OCI-LY3 (cell line): ENCODE measurements around the gene SCP2D1.

ENCODE experiments used
- H2AFZ ChIP-seq: fragments of 200-600, 300-600 bp; shearing (Covaris generic); 2 replicates; pipeline ENCODE4 v1.6.0; 2014; ENCODE audit warnings: antibody characterized with exemption, low read depth, low read length
- H3K27ac ChIP-seq: fragments of 200-600, 300-600 bp; sonication (generic); 2 replicates; pipeline ENCODE4 v1.5.1; 2014; ENCODE audit warnings: mild to moderate bottlenecking, low read length, moderate library complexity, mixed read lengths
- H3K27me3 ChIP-seq: fragments of 200-600, 300-600 bp; sonication (generic); 2 replicates; pipeline ENCODE4 v1.6.1; 2014; ENCODE audit warnings: low read depth, low read length, mixed read lengths
- H3K36me3 ChIP-seq: fragments of 200-600, 300-600 bp; sonication (generic); replicated peaks from 2 replicates; pipeline ENCODE3; 2014; ENCODE audit warnings: low read depth, low read length, mixed read lengths
- H3K4me1 ChIP-seq: fragments of 300-600, 200-600 bp; sonication (generic); 2 replicates; pipeline ENCODE4 v1.6.1; 2014; ENCODE audit warnings: low read length, mixed read lengths
- H3K4me2 ChIP-seq: fragments of 200-600, 300-600 bp; sonication (generic); 2 replicates; pipeline ENCODE4 v1.6.1; 2014; ENCODE audit warnings: low read length, mixed read lengths
- H3K4me3 ChIP-seq: fragments of 300-600, 200-600 bp; sonication (generic); 2 replicates; pipeline ENCODE4 v1.5.1; 2014; ENCODE audit warnings: antibody characterized with exemption, mild to moderate bottlenecking, low read length, moderate library complexity
- H3K79me2 ChIP-seq: fragments of 300-600, 200-600 bp; shearing (Covaris generic); 2 replicates; pipeline ENCODE4 v1.6.1; 2014; ENCODE audit warnings: mild to moderate bottlenecking, low read length, mixed read lengths
- H3K9ac ChIP-seq: fragments of 300-600, 200-600 bp; shearing (Covaris generic); 2 replicates; pipeline ENCODE4 v1.6.0; 2014; ENCODE audit warnings: mild to moderate bottlenecking, low read length, moderate library complexity
- H3K9me3 ChIP-seq: fragments of 200-600, 300-600 bp; shearing (Covaris generic); 2 replicates; pipeline ENCODE4 v1.6.1; 2014; ENCODE audit warnings: low read length, mixed read lengths; ENCODE audit not compliant: insufficient read depth
- H4K20me1 ChIP-seq: fragments of 200-600, 300-600 bp; sonication (generic); 2 replicates; pipeline ENCODE4 v1.6.1; 2016; ENCODE audit warnings: low read length, mixed read lengths; ENCODE audit not compliant: insufficient read depth
- CTCF ChIP-seq: fragments of 200-600, 300-600 bp; sonication (generic); IDR thresholded peaks from 2 replicates; pipeline ENCODE4 v1.5.1; 2014; ENCODE audit warnings: antibody characterized with exemption, low read length, low read depth
- EZH2phosphoT487 ChIP-seq: fragments of 200-600 bp; shearing (Covaris generic); IDR thresholded peaks from 2 replicates; pipeline ENCODE4 v1.6.1; 2018; ENCODE audit warnings: antibody characterized with exemption, mixed run types, low read depth

Gene SCP2D1

GRCh38 chr20:18813483-18813882 lies at the start of gene SCP2D1:
TSS of gene SCP2D1 (plus strand) at chr20:18813783. CDS start at chr20:18813816, 33 bp downstream.
- no peak within 1 kb of the TSS for H3K9ac ChIP-seq
- no peaks in the 10 kb centered on the region for H3K36me3 ChIP-seq
- H3K4me3 ChIP-seq = no peak within 1 kb of the TSS
- no peaks in the 10 kb centered on the region for H4K20me1 ChIP-seq
- peaks cover 12% of the 10 kb centered on the region for H3K4me1 ChIP-seq
- no peak within 1 kb of the TSS for H3K4me2 ChIP-seq
- TF ChIP-seq EZH2phosphoT487 (no peak), CTCF (no peak)
- no peak within 1 kb of the TSS for H3K27ac ChIP-seq
- no peaks in the 10 kb centered on the region for H3K9me3 ChIP-seq
- H3K79me2 ChIP-seq = no peaks in the 10 kb centered on the region
- H2AFZ ChIP-seq = no peak within 1 kb of the TSS
- H3K27me3 ChIP-seq = no peaks in the 10 kb centered on the region

DNA sequence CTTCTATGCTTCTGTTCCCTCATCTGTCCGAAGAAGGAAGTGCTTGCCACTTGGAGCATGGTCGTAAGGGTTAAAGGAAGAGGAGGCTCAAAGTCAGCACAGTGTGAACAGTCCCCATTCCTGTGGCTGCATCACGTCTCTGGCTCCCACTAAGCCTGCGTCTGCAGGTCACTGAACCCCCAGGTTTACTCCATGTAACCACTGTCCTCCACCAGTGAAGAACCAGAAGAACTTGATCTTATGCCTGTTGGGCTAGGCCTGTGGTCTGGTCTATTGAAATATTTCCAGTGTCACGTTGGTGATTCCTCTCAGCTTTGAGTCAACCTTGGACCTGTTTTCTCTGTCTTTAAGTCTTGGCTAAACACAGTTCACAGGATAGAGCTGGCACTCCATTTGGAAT lies 45.9 kb upstream of the SCP2D1 start:
- H3K4me2 ChIP-seq = no peak overlapping the region
- no peaks in the 10 kb centered on the region for H3K79me2 ChIP-seq
- no peaks in the 10 kb centered on the region for H3K9me3 ChIP-seq
- no peak overlapping the region for H3K9ac ChIP-seq
- no peak overlapping the region for H3K4me3 ChIP-seq
- H3K36me3 ChIP-seq = peaks cover 3% of the 10 kb centered on the region
- H3K4me1 ChIP-seq = no peaks in the 10 kb centered on the region
- no peak overlapping the region for H3K27ac ChIP-seq
- TF ChIP-seq CTCF (no peak), EZH2phosphoT487 (no peak)
- no peaks in the 10 kb centered on the region for H4K20me1 ChIP-seq
- no peak overlapping the region for H2AFZ ChIP-seq
- H3K27me3 ChIP-seq = no peaks in the 10 kb centered on the region

- Histone ChIP-seq H3K4me2 (no peak overlapping the region), H3K36me3 (no peaks in the 10 kb centered on the region), H2AFZ (no peak overlapping the region), H3K9me3 (no peaks in the 10 kb centered on the region), H3K27ac (no peak overlapping the region), H3K4me1 (no peaks in the 10 kb centered on the region), H3K9ac (no peak overlapping the region), H3K27me3 (no peaks in the 10 kb centered on the region), H4K20me1 (no peaks in the 10 kb centered on the region), H3K4me3 (no peak overlapping the region), H3K79me2 (no peaks in the 10 kb centered on the region)
- TF ChIP-seq EZH2phosphoT487 (no peak), CTCF (no peak)
Observed at GRCh38 chr20:18773566-18773965, 40.0 kb upstream of the SCP2D1 start.

DNA sequence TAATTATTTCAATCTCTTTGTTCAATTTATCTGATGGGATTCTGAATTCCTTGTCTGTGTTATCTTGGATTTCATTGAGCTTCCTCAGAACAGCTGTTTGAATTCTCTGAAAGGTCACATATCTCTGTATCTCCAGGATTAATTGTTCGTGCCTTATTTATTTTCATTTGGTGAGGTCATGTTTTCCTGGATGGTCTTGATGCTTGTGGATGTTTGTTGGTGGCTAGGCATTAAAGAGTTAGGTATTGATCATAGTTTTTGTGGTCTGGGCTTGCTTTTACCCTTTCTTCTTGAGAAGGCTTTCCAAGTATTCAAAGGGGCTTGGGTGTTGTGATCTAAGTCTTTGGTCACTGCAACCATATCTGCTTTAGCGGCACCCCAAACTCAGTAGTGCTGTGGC lies 39.4 kb upstream of the SCP2D1 start:
- Histone ChIP-seq H3K9me3 (no peaks in the 10 kb centered on the region), H3K4me3 (no peak overlapping the region), H3K9ac (no peak overlapping the region), H3K79me2 (no peaks in the 10 kb centered on the region), H3K4me1 (no peaks in the 10 kb centered on the region), H3K27me3 (no peaks in the 10 kb centered on the region), H3K36me3 (no peaks in the 10 kb centered on the region), H4K20me1 (no peaks in the 10 kb centered on the region), H2AFZ (no peak overlapping the region), H3K4me2 (no peak overlapping the region), H3K27ac (no peak overlapping the region)
- TF ChIP-seq CTCF = no peak
- no peak for TF ChIP-seq EZH2phosphoT487
